ENCODE results near the gene RXFP4.
A peak's percentile ranks its signal among the peaks of the same experiment; 100 is the strongest.
"Not testable (repeated sequence)": the region's sequence is repeated elsewhere in the genome, so short reads cannot be mapped to it uniquely, and the experiment has no call there.

Gene RXFP4

GRCh38 chr1:155913969-155914757 is 27.3 kb upstream of the RXFP4 start:
- H3K27ac Mint-ChIP-seq, result no peak overlapping the region
- H3K9me3 Mint-ChIP-seq, result no peaks in the 10 kb centered on the region
- H3K4me1 Mint-ChIP-seq, result peaks cover 24% of the 10 kb centered on the region
- H3K27me3 Mint-ChIP-seq, result no peaks in the 10 kb centered on the region
- H3K36me3 Mint-ChIP-seq, result peaks cover 20% of the 10 kb centered on the region
- no peak overlapping the region for H3K4me3 Mint-ChIP-seq

GRCh38 chr1:155918660-155919059 is 22.8 kb upstream of the RXFP4 start:
- Mint-ChIP-seq H3K4me1 (peaks cover 6% of the 10 kb centered on the region), H3K36me3 (peaks cover 23% of the 10 kb centered on the region), H3K27ac (no peak overlapping the region)

GRCh38 chr1:155919801-155920200 is 21.6 kb upstream of the RXFP4 start:
- H3K4me3 Mint-ChIP-seq, result no peak overlapping the region
- no peak overlapping the region for H3K27ac Mint-ChIP-seq
- H3K27me3 Mint-ChIP-seq, result no peaks in the 10 kb centered on the region
- H3K4me1 Mint-ChIP-seq, result peaks cover 7% of the 10 kb centered on the region
- no peaks in the 10 kb centered on the region for H3K9me3 Mint-ChIP-seq
- peaks cover 21% of the 10 kb centered on the region for H3K36me3 Mint-ChIP-seq

More at GRCh38 chr1:155918660-155919059, 22.8 kb upstream of the RXFP4 start:
- Mint-ChIP-seq H3K4me3 (no peak overlapping the region), H3K9me3 (no peaks in the 10 kb centered on the region), H3K27me3 (no peaks in the 10 kb centered on the region)

- Mint-ChIP-seq H3K36me3 (peaks cover 21% of the 10 kb centered on the region), H3K27ac (no peak overlapping the region), H3K4me1 (peaks cover 7% of the 10 kb centered on the region), H3K9me3 (no peaks in the 10 kb centered on the region), H3K27me3 (no peaks in the 10 kb centered on the region), H3K4me3 (no peak overlapping the region)
Measured at GRCh38 chr1:155920717-155921116, 20.7 kb upstream of the RXFP4 start.

- Mint-ChIP-seq H3K9me3 (no peaks in the 10 kb centered on the region), H3K4me1 (peaks cover 21% of the 10 kb centered on the region), H3K4me3 (no peak overlapping the region), H3K27ac (no peak overlapping the region), H3K36me3 (peaks cover 20% of the 10 kb centered on the region), H3K27me3 (no peaks in the 10 kb centered on the region)
Measured at GRCh38 chr1:155925506-155925905, 15.9 kb upstream of the RXFP4 start.

GRCh38 chr1:155929057-155929456 is 12.4 kb upstream of the RXFP4 start:
- H3K27me3 Mint-ChIP-seq, result no peaks in the 10 kb centered on the region

GRCh38 chr1:155930725-155931124 is 10.7 kb upstream of the RXFP4 start:
- H3K36me3 Mint-ChIP-seq, result peaks cover 13% of the 10 kb centered on the region
- H3K27me3 Mint-ChIP-seq, result not testable (repeated sequence)

More at GRCh38 chr1:155929057-155929456, 12.4 kb upstream of the RXFP4 start:
- Mint-ChIP-seq H3K27ac (peak overlapping the region; percentile 38), H3K4me1 (peaks cover 38% of the 10 kb centered on the region), H3K4me3 (no peak overlapping the region), H3K9me3 (no peaks in the 10 kb centered on the region), H3K36me3 (peaks cover 13% of the 10 kb centered on the region)

GRCh38 chr1:155931332-155932038 is 10.0 kb upstream of the RXFP4 start:
- Mint-ChIP-seq H3K27me3 (no peaks in the 10 kb centered on the region), H3K36me3 (peaks cover 11% of the 10 kb centered on the region), H3K4me1 (peaks cover 38% of the 10 kb centered on the region), H3K4me3 (peak overlapping the region; percentile 79), H3K27ac (peak overlapping the region; percentile 55), H3K9me3 (no peaks in the 10 kb centered on the region)

More at GRCh38 chr1:155930725-155931124, 10.7 kb upstream of the RXFP4 start:
- not testable (repeated sequence) for H3K27ac Mint-ChIP-seq, H3K9me3 Mint-ChIP-seq
- Mint-ChIP-seq H3K4me1 (peaks cover 38% of the 10 kb centered on the region), H3K4me3 (peak overlapping the region; percentile 73)

- Mint-ChIP-seq H3K27ac (peak overlapping the region; percentile 41), H3K9me3 (no peaks in the 10 kb centered on the region), H3K4me3 (peak overlapping the region; percentile 79), H3K36me3 (peaks cover 9% of the 10 kb centered on the region), H3K4me1 (peaks cover 38% of the 10 kb centered on the region), H3K27me3 (no peaks in the 10 kb centered on the region)
Measured at GRCh38 chr1:155932081-155932480, 9.4 kb upstream of the RXFP4 start.

GRCh38 chr1:155932487-155932886 is 9.0 kb upstream of the RXFP4 start:
- Mint-ChIP-seq H3K27me3 (no peaks in the 10 kb centered on the region), H3K9me3 (no peaks in the 10 kb centered on the region), H3K4me3 (peak overlapping the region; percentile 79), H3K36me3 (peaks cover 9% of the 10 kb centered on the region), H3K27ac (peak overlapping the region; percentile 41), H3K4me1 (peaks cover 38% of the 10 kb centered on the region)

- H3K27me3 Mint-ChIP-seq, result no peaks in the 10 kb centered on the region
- no peak overlapping the region for H3K27ac Mint-ChIP-seq
- H3K4me1 Mint-ChIP-seq, result peaks cover 46% of the 10 kb centered on the region
- H3K9me3 Mint-ChIP-seq, result no peaks in the 10 kb centered on the region
- H3K36me3 Mint-ChIP-seq, result peaks cover 7% of the 10 kb centered on the region
- no peak overlapping the region for H3K4me3 Mint-ChIP-seq
Measured at GRCh38 chr1:155933591-155934096, 7.8 kb upstream of the RXFP4 start.

- Mint-ChIP-seq H3K9me3 (no peaks in the 10 kb centered on the region), H3K27me3 (no peaks in the 10 kb centered on the region), H3K4me1 (peaks cover 41% of the 10 kb centered on the region), H3K4me3 (no peak within 1 kb of the TSS), H3K36me3 (peaks cover 5% of the 10 kb centered on the region), H3K27ac (no peak within 1 kb of the TSS)
Measured at GRCh38 chr1:155934097-155934935, 7.1 kb upstream of the RXFP4 start, which contains the start of gene KHDC4. TSS of gene KHDC4 (minus strand) at chr1:155934413. CDS start at chr1:155934373, 40 bp downstream.

- H3K27me3 Mint-ChIP-seq, result no peaks in the 10 kb centered on the region
- H3K36me3 Mint-ChIP-seq, result peaks cover 3% of the 10 kb centered on the region
- no peaks in the 10 kb centered on the region for H3K9me3 Mint-ChIP-seq
- no peak overlapping the region for H3K27ac Mint-ChIP-seq
- H3K4me3 Mint-ChIP-seq, result no peak overlapping the region
- H3K4me1 Mint-ChIP-seq, result peaks cover 40% of the 10 kb centered on the region
Measured at GRCh38 chr1:155934936-155935590, 6.4 kb upstream of the RXFP4 start.

GRCh38 chr1:155938220-155938627 is 3.2 kb upstream of the RXFP4 start:
- Mint-ChIP-seq H3K4me3 (no peak overlapping the region), H3K27me3 (no peaks in the 10 kb centered on the region), H3K27ac (peak overlapping the region; percentile 25), H3K36me3 (no peaks in the 10 kb centered on the region), H3K9me3 (no peaks in the 10 kb centered on the region), H3K4me1 (peaks cover 39% of the 10 kb centered on the region)
